Neural progenitor cell (in vitro differentiated cells): ENCODE measurements around the gene FFAR1. TPM values are rescaled to one million over a fixed set of nuclear protein-coding genes. Genes with fewer than 3 reads are reported as not detected.

ENCODE experiments used
- DNase-seq: peaks from one replicate; pipeline ENCODE4 v3.0.0-alpha.2; 2016; ENCODE audit warnings: low spot score
- H2AFZ ChIP-seq: fragments of 200-600 bp; sonication (generic); replicated peaks from 2 replicates; pipeline ENCODE4 v1.6.1; 2016; ENCODE audit warnings: antibody characterized with exemption
- H3F3A ChIP-seq: fragments of 200-600 bp; sonication (generic); 2 replicates; pipeline ENCODE4 v1.6.1; 2016; ENCODE audit warnings: antibody characterized with exemption, low read depth
- H3K27ac ChIP-seq: fragments of 200-600 bp; sonication (generic); 2 replicates; pipeline ENCODE4 v1.5.1; 2016; ENCODE audit warnings: mild to moderate bottlenecking
- H3K27me3 ChIP-seq: fragments of 200-600 bp; sonication (generic); 2 replicates; pipeline ENCODE4 v1.6.1; 2016; ENCODE audit warnings: mild to moderate bottlenecking, moderate library complexity
- H3K36me3 ChIP-seq: fragments of 200-600 bp; sonication (generic); 2 replicates; pipeline ENCODE4 v1.5.1; 2016
- H3K4me1 ChIP-seq: fragments of 200-600 bp; sonication (generic); 2 replicates; pipeline ENCODE4 v1.6.1; 2016; ENCODE audit warnings: mixed run types
- H3K4me2 ChIP-seq: fragments of 200-600 bp; sonication (generic); 2 replicates; pipeline ENCODE4 v1.6.1; 2016
- H3K4me3 ChIP-seq: fragments of 200-600 bp; sonication (generic); 2 replicates; pipeline ENCODE4 v1.5.1; 2016
- H3K79me2 ChIP-seq: fragments of 200-600 bp; sonication (generic); 2 replicates; pipeline ENCODE4 v1.6.1; 2016; ENCODE audit warnings: low read depth
- H3K9ac ChIP-seq: fragments of 200-600 bp; sonication (generic); 2 replicates; pipeline ENCODE4 v1.6.1; 2016
- H3K9me3 ChIP-seq: fragments of 200-600 bp; sonication (generic); 2 replicates; pipeline ENCODE4 v1.5.1; 2016; ENCODE audit warnings: low read depth
- H4K20me1 ChIP-seq: fragments of 200-600 bp; sonication (generic); 2 replicates; pipeline ENCODE4 v1.6.1; 2016; ENCODE audit warnings: low read depth
- H3K27ac Mint-ChIP-seq: 3 replicates; pipeline ENCODE4 v1.8.0; 2021; ENCODE audit warnings: mixed read lengths
- H3K27me3 Mint-ChIP-seq: 2 replicates; pipeline ENCODE4 v1.8.0; 2022; ENCODE audit warnings: low read depth, mild to moderate bottlenecking, inconsistent platforms, moderate library complexity, mixed read lengths; ENCODE audit not compliant: insufficient read depth
- H3K36me3 Mint-ChIP-seq: 3 replicates; pipeline ENCODE4 v1.8.0; 2021; ENCODE audit warnings: mixed read lengths
- H3K4me1 Mint-ChIP-seq: 3 replicates; pipeline ENCODE4 v1.8.0; 2021; ENCODE audit warnings: mixed read lengths
- H3K4me3 Mint-ChIP-seq: 3 replicates; pipeline ENCODE4 v1.8.0; 2021; ENCODE audit warnings: mild to moderate bottlenecking, moderate library complexity, mixed read lengths
- H3K9me3 Mint-ChIP-seq: 3 replicates; pipeline ENCODE4 v1.8.0; 2020; ENCODE audit warnings: mixed read lengths
- CTCF ChIP-seq: fragments of 200-600 bp; sonication (generic); IDR thresholded peaks from 2 replicates; pipeline ENCODE4 v1.5.1; 2017; ENCODE audit warnings: antibody characterized with exemption, mild to moderate bottlenecking
- EZH2 ChIP-seq: fragments of 200-600 bp; sonication (generic); IDR thresholded peaks from 2 replicates; pipeline ENCODE4 v1.6.1; 2017; ENCODE audit warnings: antibody characterized with exemption, mild to moderate bottlenecking, moderate library complexity
- EZH2phosphoT487 ChIP-seq: fragments of 200-600 bp; sonication (generic); IDR thresholded peaks from 2 replicates; pipeline ENCODE4 v1.6.1; 2017; ENCODE audit warnings: antibody characterized with exemption
- total RNA-seq: library from RNA; depleted of rRNA; stranded (reverse); fragments of >200 nt; gene quantifications from 2 replicates; pipeline ENCODE4 v1.2.3, GENCODE V29; 2015; ENCODE audit warnings: low replicate concordance

The FFAR1 gene
- total RNA-seq, 1 donor from 2014 or later = not detected

- Mint-ChIP-seq H3K27me3 (peaks cover 5% of the 10 kb centered on the region), H3K27ac (no peak overlapping the region), H3K4me1 (peaks cover 3% of the 10 kb centered on the region), H3K4me3 (no peak overlapping the region), H3K36me3 (no peaks in the 10 kb centered on the region), H3K9me3 (no peaks in the 10 kb centered on the region)
- Histone ChIP-seq H2AFZ (no peak overlapping the region), H3K9ac (no peak overlapping the region), H3K79me2 (no peaks in the 10 kb centered on the region), H3K4me3 (no peak overlapping the region), H3F3A (no peaks in the 10 kb centered on the region), H3K27me3 (no peaks in the 10 kb centered on the region), H3K36me3 (no peaks in the 10 kb centered on the region), H3K4me2 (no peak overlapping the region), H3K27ac (no peak overlapping the region), H3K9me3 (no peaks in the 10 kb centered on the region), H4K20me1 (no peaks in the 10 kb centered on the region), H3K4me1 (no peaks in the 10 kb centered on the region)
- TF ChIP-seq CTCF = no peak
- TF ChIP-seq EZH2phosphoT487 = no peak
- no peak for TF ChIP-seq EZH2
- DNase-seq = no peak
Measured at GRCh38 chr19:35332817-35333216, 14.9 kb upstream of the FFAR1 start.

GRCh38 chr19:35334144-35334753, 13.5 kb upstream of the FFAR1 start:
- H3K27me3 Mint-ChIP-seq = peaks cover 6% of the 10 kb centered on the region
- H3K4me3 ChIP-seq = no peak overlapping the region
- no peaks in the 10 kb centered on the region for H3K27me3 ChIP-seq
- no peak overlapping the region for H3K4me2 ChIP-seq
- no peak for TF ChIP-seq EZH2
- H3K27ac ChIP-seq = no peak overlapping the region
- no peaks in the 10 kb centered on the region for H3K36me3 ChIP-seq
- H3F3A ChIP-seq = no peaks in the 10 kb centered on the region
- no peaks in the 10 kb centered on the region for H3K36me3 Mint-ChIP-seq
- no peaks in the 10 kb centered on the region for H3K79me2 ChIP-seq
- H4K20me1 ChIP-seq = no peaks in the 10 kb centered on the region
- DNase-seq = no peak
- H3K4me3 Mint-ChIP-seq = no peak overlapping the region
- peaks cover 3% of the 10 kb centered on the region for H3K4me1 Mint-ChIP-seq
- no peak overlapping the region for H3K27ac Mint-ChIP-seq
- H3K9ac ChIP-seq = no peak overlapping the region
- H3K4me1 ChIP-seq = no peaks in the 10 kb centered on the region
- no peak overlapping the region for H2AFZ ChIP-seq
- no peaks in the 10 kb centered on the region for H3K9me3 Mint-ChIP-seq
- no peaks in the 10 kb centered on the region for H3K9me3 ChIP-seq

GRCh38 chr19:35336166-35336955, 11.3 kb upstream of the FFAR1 start:
- H3K4me3 ChIP-seq = no peak overlapping the region
- no peak overlapping the region for H3K4me3 Mint-ChIP-seq
- no peak for DNase-seq
- H3F3A ChIP-seq = no peaks in the 10 kb centered on the region
- H3K4me1 Mint-ChIP-seq = peaks cover 3% of the 10 kb centered on the region
- no peak overlapping the region for H3K4me2 ChIP-seq
- H3K9me3 ChIP-seq = no peaks in the 10 kb centered on the region
- H2AFZ ChIP-seq = no peak overlapping the region
- H3K27me3 ChIP-seq = no peaks in the 10 kb centered on the region
- no peaks in the 10 kb centered on the region for H3K9me3 Mint-ChIP-seq
- no peak overlapping the region for H3K27ac ChIP-seq
- H3K36me3 Mint-ChIP-seq = no peaks in the 10 kb centered on the region
- H3K36me3 ChIP-seq = no peaks in the 10 kb centered on the region
- no peaks in the 10 kb centered on the region for H4K20me1 ChIP-seq
- no peak overlapping the region for H3K9ac ChIP-seq
- TF ChIP-seq EZH2phosphoT487 = no peak
- no peak for TF ChIP-seq EZH2
- H3K79me2 ChIP-seq = no peaks in the 10 kb centered on the region
- H3K27me3 Mint-ChIP-seq = peaks cover 6% of the 10 kb centered on the region
- H3K27ac Mint-ChIP-seq = no peak overlapping the region
- H3K4me1 ChIP-seq = no peaks in the 10 kb centered on the region

GRCh38 chr19:35337097-35337983, 10.4 kb upstream of the FFAR1 start:
- Histone ChIP-seq H2AFZ (no peak overlapping the region), H3K27me3 (no peaks in the 10 kb centered on the region), H3K36me3 (no peaks in the 10 kb centered on the region), H3K4me3 (no peak overlapping the region), H3K9me3 (no peaks in the 10 kb centered on the region), H3F3A (no peaks in the 10 kb centered on the region), H3K4me1 (no peaks in the 10 kb centered on the region), H3K27ac (no peak overlapping the region), H3K9ac (no peak overlapping the region), H3K4me2 (no peak overlapping the region), H3K79me2 (no peaks in the 10 kb centered on the region), H4K20me1 (no peaks in the 10 kb centered on the region)
- DNase-seq = no peak
- TF ChIP-seq EZH2 (no peak), CTCF (no peak), EZH2phosphoT487 (no peak)
- no peak overlapping the region for H3K4me3 Mint-ChIP-seq
- no peaks in the 10 kb centered on the region for H3K9me3 Mint-ChIP-seq
- H3K4me1 Mint-ChIP-seq = peaks cover 3% of the 10 kb centered on the region
- no peaks in the 10 kb centered on the region for H3K36me3 Mint-ChIP-seq
- H3K27me3 Mint-ChIP-seq = peaks cover 6% of the 10 kb centered on the region
- no peak overlapping the region for H3K27ac Mint-ChIP-seq
